Activated CD4-positive, alpha-beta T cell treated with anti-CD3 and anti-CD28 coated beads, Interleukin-2, amount 50 U/mL, for 16 hours (primary cell): ENCODE measurements around the gene CCDC27.
A peak's percentile ranks its signal among the peaks of the same experiment; 100 is the strongest.

Experiments used
- DNase-seq: peaks from one replicate; pipeline ENCODE4 v3.0.0-alpha.2; 2020

CCDC27 gene

GRCh38 chr1:3778590-3779264 is 26.5 kb downstream of the CCDC27 start:
- no peak for DNase-seq

DNA sequence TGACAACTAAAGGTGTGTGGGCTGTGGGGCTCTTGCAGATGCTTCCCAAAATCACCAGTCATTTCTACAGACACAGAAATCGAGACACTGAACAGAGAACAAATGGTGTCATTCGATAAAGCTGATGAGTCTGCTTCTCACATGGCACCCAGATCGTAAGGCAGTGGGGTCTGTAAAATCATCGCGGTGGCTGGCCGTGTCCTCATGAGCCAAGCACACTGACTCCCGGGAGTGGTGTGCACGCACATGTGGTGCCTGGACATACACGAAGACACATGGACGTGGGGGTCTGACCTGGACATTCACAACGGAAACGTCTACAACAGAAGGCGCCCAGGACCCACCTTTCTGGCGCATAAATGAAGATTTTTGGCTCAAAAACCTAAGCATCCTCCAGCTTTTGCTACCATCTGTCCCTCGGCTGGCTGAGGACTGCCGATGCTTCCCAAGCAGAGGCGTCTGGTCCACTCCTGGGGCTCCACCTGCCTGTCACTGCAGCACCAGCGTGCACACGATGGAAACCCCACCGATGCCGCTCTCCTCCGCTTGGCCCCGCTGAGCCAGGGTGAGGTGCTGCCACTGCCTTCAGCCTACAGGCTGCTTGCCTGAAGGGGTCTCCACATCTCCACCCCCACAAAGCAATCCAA is 27.1 kb downstream of the CCDC27 start:
- DNase-seq, result no peak

DNA sequence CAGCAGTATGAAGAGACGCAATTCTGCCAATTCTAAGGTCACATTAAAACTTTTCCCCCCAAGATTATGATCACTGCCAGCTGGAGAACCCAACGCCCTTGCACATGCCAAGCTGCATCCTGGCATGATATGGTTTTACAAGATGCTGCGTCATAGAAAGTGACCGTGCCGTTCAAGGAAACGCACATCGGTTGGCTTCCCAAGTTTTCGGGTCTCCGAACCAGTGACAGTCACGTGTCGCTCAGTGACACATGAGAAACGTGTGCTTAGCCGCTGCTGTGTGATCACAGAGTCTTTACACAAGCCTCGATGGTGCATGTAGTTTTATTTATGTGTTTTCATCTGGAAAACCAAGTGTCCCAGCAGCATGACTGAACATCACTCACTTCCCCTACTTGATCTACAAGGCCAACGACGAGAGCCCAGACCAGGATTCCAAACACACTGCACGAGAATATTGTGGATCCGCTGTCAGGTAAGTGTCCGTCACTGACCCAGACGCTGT is 27.7 kb downstream of the CCDC27 start:
- DNase-seq, result no peak

GRCh38 chr1:3780901-3781300 is 28.7 kb downstream of the CCDC27 start:
- DNase-seq, result no peak

DNA sequence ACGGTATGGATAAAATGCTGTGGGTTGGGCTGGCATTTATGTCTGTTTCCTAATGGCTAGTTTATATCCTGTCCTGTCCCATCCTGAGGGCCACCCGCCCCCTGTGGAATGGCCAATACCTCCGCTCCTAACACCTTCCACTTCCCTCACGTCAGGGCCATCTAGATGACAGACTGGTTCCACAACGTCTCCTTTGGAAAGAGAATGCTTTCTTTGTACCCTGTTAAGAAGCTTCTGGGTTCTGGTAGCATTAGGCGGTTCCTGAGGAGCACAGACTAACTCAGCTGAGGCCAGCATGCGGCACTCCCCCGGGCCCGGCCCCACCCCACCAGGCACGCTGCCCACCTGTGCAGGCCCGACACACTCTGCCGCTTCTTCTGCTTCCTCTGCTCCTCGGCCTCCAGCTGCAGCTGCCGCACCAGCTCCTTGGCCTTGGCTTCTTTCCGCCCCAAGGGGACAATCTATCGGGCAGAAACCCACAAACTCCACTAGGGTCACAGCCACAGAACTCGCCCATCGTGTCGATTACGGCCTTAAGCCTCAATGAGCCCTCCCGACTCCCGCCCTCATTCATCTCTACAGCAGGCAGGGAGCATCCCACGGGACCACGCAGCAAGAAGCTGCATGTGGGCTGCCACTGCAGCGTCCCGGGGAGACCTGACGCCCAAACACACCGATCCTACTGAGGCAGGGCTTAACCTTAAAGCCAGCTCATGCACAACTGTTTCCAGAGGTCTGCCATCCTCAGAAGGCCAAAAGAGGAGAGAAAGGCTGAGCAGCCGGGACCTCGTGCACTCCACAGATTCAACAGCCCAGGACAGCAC is 31.6 kb downstream of the CCDC27 start:
- DNase-seq, result no peak

GRCh38 chr1:3785045-3785444 is 32.8 kb downstream of the CCDC27 start:
- no peak for DNase-seq

DNA sequence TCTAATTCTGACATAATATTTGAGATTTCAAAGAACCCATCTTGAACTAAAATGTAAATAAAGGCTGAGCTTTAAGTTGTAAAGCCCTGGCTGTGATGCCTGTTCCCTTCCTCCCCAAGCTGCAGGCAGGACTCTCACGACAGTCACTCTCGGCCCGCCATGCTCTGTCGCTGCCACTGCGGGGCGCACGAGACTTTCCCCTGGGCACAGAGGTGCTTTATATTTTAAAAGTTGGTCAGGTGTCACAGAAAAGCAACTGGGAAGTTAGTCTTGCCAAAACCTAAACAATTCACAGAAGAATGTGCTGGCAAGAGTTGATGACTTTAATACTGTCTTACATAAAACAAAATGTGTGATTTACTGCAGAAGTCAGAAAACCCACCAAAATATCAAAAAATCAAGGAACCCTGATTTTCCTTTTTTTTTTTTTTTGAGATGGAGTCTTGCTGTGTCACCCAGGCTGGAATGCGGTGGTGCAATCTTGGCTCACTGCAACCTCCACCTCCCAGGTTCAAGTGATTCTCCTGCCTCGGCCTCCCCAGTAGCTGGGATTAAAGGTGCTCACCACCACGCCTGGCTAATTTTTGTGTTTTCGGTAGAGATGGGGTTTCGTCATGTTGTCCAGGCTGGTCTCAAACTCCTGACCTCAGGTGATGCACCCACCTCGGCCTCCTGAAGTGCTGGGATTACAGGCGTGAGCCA is 33.4 kb downstream of the CCDC27 start:
- DNase-seq, result peak; percentile 25

DNA sequence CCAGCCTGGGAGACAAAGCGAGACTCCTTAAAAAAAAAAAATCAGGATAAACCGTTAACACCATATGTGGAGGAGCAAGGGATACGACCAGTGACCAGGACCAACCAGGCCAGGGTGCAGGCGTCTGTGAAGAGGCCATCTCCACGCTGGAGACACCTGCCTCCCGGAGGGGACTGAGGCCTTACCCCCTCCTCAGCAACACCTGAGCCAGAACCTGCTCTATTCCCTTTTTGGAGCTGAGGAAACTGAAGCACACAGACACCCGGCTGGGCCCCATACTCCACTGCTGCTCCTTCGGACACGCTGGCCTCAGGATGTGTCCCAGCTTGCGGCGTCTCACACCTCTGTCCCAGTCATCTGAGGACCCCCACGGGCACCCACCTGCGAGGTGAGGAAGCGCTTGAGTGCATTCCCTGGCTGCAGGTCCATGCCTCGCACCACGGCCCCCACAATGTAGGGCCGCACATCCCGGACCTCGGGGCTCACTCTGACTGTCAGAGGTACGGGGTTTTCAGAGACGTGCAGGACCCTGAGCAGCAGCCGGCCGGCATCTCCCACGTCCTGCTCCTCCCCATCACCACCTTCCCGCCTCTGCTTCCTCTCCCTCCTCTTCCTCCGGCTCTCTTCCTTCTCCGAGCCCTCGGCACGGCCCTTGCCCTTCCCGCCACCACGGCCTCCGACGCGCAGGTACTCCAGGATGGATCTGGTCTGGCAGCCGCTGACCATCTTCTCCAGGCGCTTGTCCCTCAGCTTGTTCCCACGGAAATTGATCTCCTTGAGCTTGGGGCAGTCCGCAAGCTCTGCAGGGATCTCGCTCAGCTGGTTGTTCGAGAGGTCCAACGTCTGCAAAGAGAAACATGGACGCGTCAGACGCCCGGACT is 34.5 kb downstream of the CCDC27 start:
- DNase-seq, result no peak

- peak; percentile 90 for DNase-seq
Observed at GRCh38 chr1:3787349-3787715, 35.1 kb downstream of the CCDC27 start.

- no peak for DNase-seq
Observed at GRCh38 chr1:3787745-3788605, 35.7 kb downstream of the CCDC27 start.

DNA sequence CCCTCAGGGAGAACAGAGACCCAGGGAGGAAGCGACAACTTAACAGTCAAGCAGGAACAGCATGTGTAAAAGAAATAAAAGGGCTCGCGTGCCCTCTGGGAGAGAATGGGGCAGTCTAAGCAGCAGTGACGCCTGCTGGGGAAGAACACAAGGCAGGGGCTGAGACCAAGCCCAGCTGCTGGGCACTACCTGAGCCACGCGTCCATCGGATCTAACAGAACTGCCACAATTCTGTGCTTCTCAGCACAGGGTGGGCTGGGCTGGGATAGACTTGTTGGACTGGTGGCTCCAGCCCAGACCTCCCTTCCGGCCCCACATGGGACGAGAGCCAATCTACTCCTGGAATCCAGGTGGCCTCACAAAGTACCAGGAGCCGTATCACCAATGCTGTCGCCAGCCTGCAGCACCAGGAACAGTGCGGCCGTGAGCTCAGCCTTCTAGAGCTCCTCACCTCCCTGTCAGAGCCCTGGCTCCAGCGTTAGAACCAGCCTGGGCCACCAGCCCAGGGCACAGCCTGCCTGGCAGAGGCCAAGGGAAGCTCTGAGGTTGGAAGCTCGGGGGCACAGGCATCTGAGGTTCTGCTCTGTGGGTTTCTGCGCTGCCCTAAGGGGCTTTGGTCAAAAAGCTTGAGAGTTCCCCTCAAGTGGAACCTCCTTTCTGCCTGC is 36.6 kb downstream of the CCDC27 start:
- DNase-seq, result no peak

- no peak for DNase-seq
Observed at GRCh38 chr1:3789421-3790300, 37.4 kb downstream of the CCDC27 start.

DNA sequence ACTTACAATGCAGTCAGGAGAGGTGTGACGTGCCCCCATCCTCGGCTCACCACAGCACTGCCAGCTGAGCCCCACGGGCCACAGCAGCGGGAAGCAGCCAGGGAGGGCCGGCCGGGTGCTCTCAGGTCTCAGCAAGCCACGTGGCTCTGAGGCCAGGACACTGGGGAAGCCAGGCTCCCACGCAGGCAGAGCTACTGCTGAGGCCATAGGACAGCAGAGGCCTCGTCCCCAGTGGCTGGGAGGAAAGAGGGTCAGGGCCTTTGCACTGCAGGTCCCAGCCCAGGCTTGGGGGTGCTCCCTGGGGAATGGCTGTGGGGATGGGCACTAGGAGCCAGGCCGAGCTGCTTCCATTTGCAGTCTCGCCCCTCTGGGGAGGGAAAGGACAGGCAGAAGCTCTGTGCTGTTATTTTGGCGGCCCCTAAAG is 38.3 kb downstream of the CCDC27 start:
- no peak for DNase-seq

DNA sequence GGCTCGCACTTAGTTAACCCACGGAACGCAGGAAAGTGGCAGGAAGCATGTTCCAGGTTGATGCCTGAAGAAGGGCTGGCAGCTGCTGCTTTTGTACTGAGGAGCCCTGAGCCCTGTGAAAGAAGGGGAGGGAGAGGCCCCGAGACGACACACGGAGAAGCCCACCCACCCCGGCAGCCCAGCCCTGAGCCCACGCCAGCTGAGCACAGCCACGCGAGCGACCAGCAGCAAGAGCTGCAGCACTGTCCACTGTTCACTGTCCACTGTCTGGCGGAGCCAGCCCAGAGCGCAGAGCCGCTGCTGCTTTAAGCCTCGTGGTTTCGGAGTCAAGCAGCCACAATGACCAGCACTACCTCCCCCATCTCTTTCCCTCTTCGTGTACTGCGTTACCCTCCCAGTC is 38.7 kb downstream of the CCDC27 start:
- DNase-seq, result no peak

GRCh38 chr1:3795453-3796214 is 43.4 kb downstream of the CCDC27 start:
- no peak for DNase-seq

DNA sequence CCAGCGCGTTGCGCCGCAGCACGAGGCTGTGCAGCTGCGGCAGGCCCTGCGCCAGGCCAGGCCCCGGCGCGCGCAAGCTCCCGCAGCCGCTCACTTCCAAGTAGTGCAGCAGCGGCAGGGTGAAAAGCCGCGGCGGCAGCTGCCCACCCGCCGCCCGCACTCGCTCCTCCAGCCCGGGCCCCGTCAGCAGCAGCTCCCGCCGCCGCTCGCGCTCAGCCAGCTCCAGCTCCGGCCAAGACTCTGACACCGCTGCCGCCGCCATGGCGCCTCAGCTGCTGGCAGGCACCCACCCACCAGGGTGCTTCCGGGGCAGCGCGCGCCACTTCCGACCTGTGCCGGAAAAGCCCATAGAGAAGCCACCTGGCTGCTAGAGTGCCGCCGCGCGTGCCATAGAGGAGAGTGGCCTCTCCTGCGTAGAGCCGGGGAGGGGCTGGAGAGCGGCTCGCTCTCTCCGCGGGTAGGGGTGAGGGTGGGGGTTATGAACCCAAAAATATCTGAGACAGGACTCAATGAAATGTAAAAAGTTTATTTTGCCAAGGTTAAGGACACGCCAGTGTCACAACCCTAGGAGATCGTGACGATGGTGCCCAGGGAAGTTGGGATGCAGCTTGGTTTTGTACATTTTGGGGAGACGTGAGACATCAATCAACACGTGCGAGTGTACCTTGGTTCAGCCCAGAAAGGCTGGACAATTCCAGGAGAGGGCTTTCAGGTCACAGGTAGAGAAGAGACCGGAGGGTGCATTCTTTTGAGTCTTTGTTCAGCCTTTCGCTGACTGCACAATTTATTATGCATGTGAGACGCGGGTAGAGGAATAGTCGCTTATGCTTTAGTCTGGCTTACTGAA is 44.2 kb downstream of the CCDC27 start, which contains the start of gene LRRC47:
LRRC47 (minus strand) TSS at position 284 of the 847 bp plus-strand sequence; CDS start at position 262, 22 bp downstream.
- peak; percentile 96 for DNase-seq

GRCh38 chr1:3799976-3800685 is 47.9 kb downstream of the CCDC27 start:
- DNase-seq, result no peak
